ENCODE data around the gene LCP1.

DNA sequence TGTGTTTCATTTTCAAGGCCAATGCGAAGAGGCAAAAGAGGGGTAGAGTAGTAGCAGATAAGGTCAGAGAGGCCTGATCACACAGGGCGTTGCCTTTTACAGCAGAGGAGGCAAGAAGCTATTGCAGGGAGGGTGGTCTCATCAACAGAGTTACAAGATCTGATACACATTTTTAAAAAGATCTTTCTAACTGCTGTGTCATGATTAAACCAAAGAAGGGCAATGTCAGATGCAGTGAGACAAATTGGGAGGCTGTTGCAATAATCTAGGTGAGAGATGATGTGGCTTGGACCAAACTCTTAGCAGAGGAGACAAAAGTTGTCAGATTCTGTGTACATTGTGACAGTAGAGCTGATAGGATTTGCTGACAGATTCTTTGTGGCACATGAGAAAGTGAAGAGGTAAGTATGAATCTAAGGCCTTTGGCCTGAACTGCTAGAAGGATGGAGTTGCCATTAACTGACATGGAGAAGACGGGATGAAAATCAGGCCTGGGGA lies 16.8 kb upstream of the LCP1 start:
- TF ChIP-seq SUZ12 (IDR thresholded peaks at IDR 0.05; ENCODE audit: extremely low read depth, insufficient read depth, insufficient read length) (no peak), YY1 (IDR thresholded peaks at IDR 0.05; ENCODE audit: insufficient read depth, insufficient read length) (no peak)
